Spleen (tissue), 7 donors: ENCODE measurements around the gene DEF6.
A peak's percentile ranks its signal among the peaks of the same experiment; 100 is the strongest.

Experiments
- POLR2A ChIP-seq, 3 donors: fragments of 450-650 bp; IDR thresholded peaks; one replicate each; pipeline ENCODE4 v1.5.1; 2017; ENCODE audit warnings: antibody characterized with exemption in 3 of 3, mild to moderate bottlenecking in 1 of 3
- POLR2AphosphoS5 ChIP-seq, 3 donors: sonication (generic); formaldehyde crosslinking; IDR thresholded peaks; one replicate each; pipeline ENCODE4 v1.5.1; 2017; ENCODE audit warnings: antibody characterized with exemption in 3 of 3
- TF ChIP-seq, protein P1 (sequence below), 11 experiments: fragments of 200-600 bp in 7 of 11; fragments of 450-650 bp in 4 of 11; sonication (generic) in 4 of 11; IDR thresholded peaks in 8 of 11; conservative IDR thresholded peaks in 3 of 11; 1 replicate in 7 of 11; 2 replicates in 4 of 11; pipeline versions ENCODE4 v1.4.0 to v1.8.0; 2016 to 2021; ENCODE audit warnings: antibody characterized with exemption in 11 of 11, inconsistent platforms in 4 of 11, mild to moderate bottlenecking in 1 of 11
- donor health status: DM: no; HTN: no; CAD: no; lungs with moderate emphysema.
- donor health status: DM: no; HTN: no; CAD: no.
- donor health status: DM: no; HTN: no; CAD: no.

DNA sequence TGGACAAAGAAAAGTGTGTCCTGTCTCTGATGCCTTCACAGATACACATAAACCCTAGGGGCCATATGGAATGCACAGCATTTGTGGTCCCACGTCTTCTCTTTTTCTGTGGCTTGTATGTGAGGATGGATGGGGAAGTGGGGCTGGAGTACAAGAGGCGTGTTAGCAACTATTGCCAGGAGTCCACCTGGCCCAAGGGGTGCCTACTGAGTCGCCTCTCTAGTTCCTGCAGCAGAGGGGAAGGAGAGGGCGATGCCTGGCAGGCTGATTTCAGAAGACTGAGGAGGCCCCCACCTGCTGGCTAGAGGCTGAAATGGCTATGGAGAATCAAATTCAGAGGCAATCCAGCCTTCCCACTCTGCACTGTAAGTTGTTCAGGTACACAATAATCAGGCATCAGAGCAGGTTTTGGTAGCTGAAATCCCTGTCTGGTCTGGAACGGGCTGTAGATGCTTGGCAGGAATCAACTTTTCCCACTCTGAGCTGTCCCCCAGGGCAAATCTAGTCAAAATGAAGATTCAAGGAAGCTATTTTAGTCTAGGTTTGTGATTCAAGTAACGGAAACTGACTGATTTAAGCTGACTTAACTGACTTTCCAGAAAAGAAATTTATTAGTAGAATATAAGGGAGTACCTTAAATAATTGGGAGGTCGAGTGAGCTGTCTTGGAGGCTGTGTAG lies 29.9 kb downstream of the DEF6 start:
- TF ChIP-seq, protein P1, sequence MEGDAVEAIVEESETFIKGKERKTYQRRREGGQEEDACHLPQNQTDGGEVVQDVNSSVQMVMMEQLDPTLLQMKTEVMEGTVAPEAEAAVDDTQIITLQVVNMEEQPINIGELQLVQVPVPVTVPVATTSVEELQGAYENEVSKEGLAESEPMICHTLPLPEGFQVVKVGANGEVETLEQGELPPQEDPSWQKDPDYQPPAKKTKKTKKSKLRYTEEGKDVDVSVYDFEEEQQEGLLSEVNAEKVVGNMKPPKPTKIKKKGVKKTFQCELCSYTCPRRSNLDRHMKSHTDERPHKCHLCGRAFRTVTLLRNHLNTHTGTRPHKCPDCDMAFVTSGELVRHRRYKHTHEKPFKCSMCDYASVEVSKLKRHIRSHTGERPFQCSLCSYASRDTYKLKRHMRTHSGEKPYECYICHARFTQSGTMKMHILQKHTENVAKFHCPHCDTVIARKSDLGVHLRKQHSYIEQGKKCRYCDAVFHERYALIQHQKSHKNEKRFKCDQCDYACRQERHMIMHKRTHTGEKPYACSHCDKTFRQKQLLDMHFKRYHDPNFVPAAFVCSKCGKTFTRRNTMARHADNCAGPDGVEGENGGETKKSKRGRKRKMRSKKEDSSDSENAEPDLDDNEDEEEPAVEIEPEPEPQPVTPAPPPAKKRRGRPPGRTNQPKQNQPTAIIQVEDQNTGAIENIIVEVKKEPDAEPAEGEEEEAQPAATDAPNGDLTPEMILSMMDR (IDR thresholded peaks at IDR 0.05 in 8 of 11, conservative IDR thresholded peaks at IDR 0.05 in 3 of 11): peak; percentile 42 to 77 (median 68)
- TF ChIP-seq POLR2A (IDR thresholded peaks at IDR 0.05): no peak
- peak in 2 of 3 donors; percentile 33 to 45 for TF ChIP-seq POLR2AphosphoS5 (IDR thresholded peaks at IDR 0.05)
